ENCODE results near the gene AFG1L. TPM values are rescaled to one million over a fixed set of nuclear protein-coding genes. Genes with fewer than 3 reads are reported as not detected.
"Not testable (repeated sequence)": the region's sequence is repeated elsewhere in the genome, so short reads cannot be mapped to it uniquely, and the experiment has no call there.

Gene AFG1L
- total RNA-seq = 1 to 10 TPM; 4.1 to 9.2 (median 7.2) TPM
- 1 to 10 TPM; 3.5 to 5.4 TPM for polyA plus RNA-seq
- 5.7 reads per million, percentile 26 among the genes with 10 or more reads in this experiment for total RNA-seq

GRCh38 chr6:108294727-108295625 is at the start of gene AFG1L:
AFG1L (plus strand) TSS chr6:108295054; CDS start chr6:108295080, 26 bp downstream.
- Mint-ChIP-seq H3K27me3 (peaks cover 0 to 3% (median 0%) of the 10 kb centered on the region in 5 donors), H3K27ac (peak within 1 kb of the TSS; percentile 95 to 100 (median 99)), H3K4me1 (peaks cover 11 to 37% (median 26%) of the 10 kb centered on the region in 7 donors), H3K36me3 (peaks cover 0 to 7% (median 3%) of the 10 kb centered on the region in 5 donors), H3K9me3 (no peaks in the 10 kb centered on the region), H3K4me3 (peak within 1 kb of the TSS; percentile 93 to 99 (median 98))
- Histone ChIP-seq H3K4me1 (ENCODE audit: control insufficient read depth in 2 of 2, insufficient read depth in 2 of 2, low read length in 2 of 2) (peaks cover 10 to 13% of the 10 kb centered on the region in 2 donors), H3K9me3 (ENCODE audit: control insufficient read depth in 2 of 3, low read length in 3 of 3) (no peaks in the 10 kb centered on the region), H3K4me3 (ENCODE audit: low read length) (peak within 1 kb of the TSS; percentile 99), H3K36me3 (ENCODE audit: control insufficient read depth in 2 of 3, insufficient read depth in 3 of 3, low read length in 3 of 3) (peaks cover 0 to 7% (median 0%) of the 10 kb centered on the region in 3 experiments), H3K27me3 (ENCODE audit: control insufficient read depth in 2 of 2, insufficient read depth in 2 of 2, low read length in 2 of 2) (no peaks in the 10 kb centered on the region), H3K27ac (ENCODE audit: low read depth, low read length) (peak within 1 kb of the TSS; percentile 88)
- CTCF ChIA-PET = interaction anchor here (1.0 to 1.6 kb wide), 2 partner anchors 39 to 41 kb away, joined by 3 read pairs; no protein-coding TSS in a partner anchor
- ATAC-seq (peak; percentile 96), DNase-seq (peak; percentile 81 to 90 (median 88))
- POLR2A ChIA-PET = interaction anchor here (0.7 to 4.0 kb wide), 9 partner anchors 14 to 798 kb away, joined by 3 to 41 read pairs (median 3); partner anchors contain the start of genes SCML4 and SNX3
- intact Hi-C loops (cut with micrococcal nuclease) = loop anchor here (1.0 to 10.0 kb wide), 17 partner anchors 34 to 1880 kb away; partner anchors contain the start of genes OSTM1 (in 2 of the 2), SNX3 (in 2 of the 2), AK9 (in 1 of the 2) and ARMC2 (in 1 of the 2)

- H3K27ac ChIP-seq (ENCODE audit: low read depth, low read length); intact Hi-C loops (cut with micrococcal nuclease); H3K4me3 ChIP-seq (ENCODE audit: low read length); H3K27me3 Mint-ChIP-seq; DNase-seq; H3K4me1 ChIP-seq (ENCODE audit: control insufficient read depth in 2 of 2, insufficient read depth in 2 of 2, low read length in 2 of 2); ATAC-seq; CTCF ChIA-PET; H3K27me3 ChIP-seq (ENCODE audit: control insufficient read depth in 2 of 2, insufficient read depth in 2 of 2, low read length in 2 of 2); H3K4me3 Mint-ChIP-seq; H3K36me3 ChIP-seq (ENCODE audit: control insufficient read depth in 2 of 3, insufficient read depth in 3 of 3, low read length in 3 of 3); H3K27ac Mint-ChIP-seq; H3K9me3 ChIP-seq (ENCODE audit: control insufficient read depth in 2 of 3, low read length in 3 of 3): not testable (repeated sequence)
- H3K4me1 Mint-ChIP-seq = peaks cover 4 to 48% (median 42%) of the 10 kb centered on the region in 7 donors
- peaks cover 0 to 18% (median 5%) of the 10 kb centered on the region in 11 donors for H3K9me3 Mint-ChIP-seq
- H3K36me3 Mint-ChIP-seq = peaks cover 11 to 64% (median 56%) of the 10 kb centered on the region in 5 donors
- POLR2A ChIA-PET = interaction anchor here (0.6 kb wide), 1 partner anchor 16 kb away, joined by 3 read pairs; the partner anchor contains the start of gene SNX3
Measured at GRCh38 chr6:108245095-108245494, 49.8 kb upstream of the AFG1L start.

GRCh38 chr6:108247965-108248536 is 46.8 kb upstream of the AFG1L start:
- Histone ChIP-seq H3K9me3 (ENCODE audit: control insufficient read depth in 2 of 3, low read length in 3 of 3) (no peaks in the 10 kb centered on the region), H3K4me3 (ENCODE audit: low read length) (no peak overlapping the region), H3K4me1 (ENCODE audit: control insufficient read depth in 2 of 2, insufficient read depth in 2 of 2, low read length in 2 of 2) (peaks cover 0 to 4% of the 10 kb centered on the region in 2 donors), H3K27ac (ENCODE audit: low read depth, low read length) (no peak overlapping the region), H3K27me3 (ENCODE audit: control insufficient read depth in 2 of 2, insufficient read depth in 2 of 2, low read length in 2 of 2) (no peaks in the 10 kb centered on the region), H3K36me3 (ENCODE audit: control insufficient read depth in 2 of 3, insufficient read depth in 3 of 3, low read length in 3 of 3) (peaks cover 0 to 7% (median 0%) of the 10 kb centered on the region in 3 experiments)
- no peak for DNase-seq
- Mint-ChIP-seq H3K4me3 (no peak overlapping the region), H3K36me3 (peaks cover 4 to 57% (median 45%) of the 10 kb centered on the region in 5 donors), H3K4me1 (peaks cover 20 to 59% (median 55%) of the 10 kb centered on the region in 7 donors), H3K9me3 (peaks cover 0 to 9% (median 4%) of the 10 kb centered on the region in 11 donors), H3K27ac (peak overlapping the region in 1 of 9 donors; percentile 2), H3K27me3 (no peaks in the 10 kb centered on the region)
- CTCF ChIA-PET = no interaction called here
- intact Hi-C loops (cut with micrococcal nuclease) = no loop called here
- no peak for ATAC-seq
- POLR2A ChIA-PET = interaction anchor here (1.8 kb wide), 1 partner anchor 13 kb away, joined by 7 read pairs; the partner anchor contains the start of gene SNX3

- intact Hi-C loops (cut with micrococcal nuclease) = loop anchor here (1.0 to 10.0 kb wide), 2 partner anchors 244 to 276 kb away; no protein-coding TSS in a partner anchor
- no peaks in the 10 kb centered on the region for H3K27me3 ChIP-seq (ENCODE audit: control insufficient read depth in 2 of 2, insufficient read depth in 2 of 2, low read length in 2 of 2)
- peaks cover 0 to 4% of the 10 kb centered on the region in 2 donors for H3K4me1 ChIP-seq (ENCODE audit: control insufficient read depth in 2 of 2, insufficient read depth in 2 of 2, low read length in 2 of 2)
- Mint-ChIP-seq H3K27ac (peak overlapping the region in 2 of 9 donors; percentile 31 to 65), H3K4me1 (peaks cover 36 to 75% (median 68%) of the 10 kb centered on the region in 7 donors), H3K36me3 (peaks cover 4 to 56% (median 36%) of the 10 kb centered on the region in 5 donors), H3K9me3 (peaks cover 0 to 6% (median 1%) of the 10 kb centered on the region in 11 donors), H3K27me3 (no peaks in the 10 kb centered on the region), H3K4me3 (peak overlapping the region in 4 of 10 donors; percentile 17 to 51 (median 30))
- H3K36me3 ChIP-seq (ENCODE audit: control insufficient read depth in 2 of 3, insufficient read depth in 3 of 3, low read length in 3 of 3) = no peaks in the 10 kb centered on the region
- DNase-seq (no peak), ATAC-seq (no peak)
- no peak overlapping the region for H3K4me3 ChIP-seq (ENCODE audit: low read length)
- POLR2A ChIA-PET = interaction anchor here (1.8 kb wide), 1 partner anchor 10 kb away, joined by 11 read pairs; the partner anchor contains the start of gene SNX3
- CTCF ChIA-PET = no interaction called here
- no peaks in the 10 kb centered on the region for H3K9me3 ChIP-seq (ENCODE audit: control insufficient read depth in 2 of 3, low read length in 3 of 3)
- H3K27ac ChIP-seq (ENCODE audit: low read depth, low read length) = no peak overlapping the region
Measured at GRCh38 chr6:108250240-108250866, 44.5 kb upstream of the AFG1L start.

- peaks cover 38 to 81% (median 67%) of the 10 kb centered on the region in 7 donors for H3K4me1 Mint-ChIP-seq
- CTCF ChIA-PET = no interaction called here
Measured at GRCh38 chr6:108251252-108251651, 43.6 kb upstream of the AFG1L start.

More at GRCh38 chr6:108251252-108251651, 43.6 kb upstream of the AFG1L start:
- peaks cover 0 to 4% of the 10 kb centered on the region in 2 donors for H3K4me1 ChIP-seq (ENCODE audit: control insufficient read depth in 2 of 2, insufficient read depth in 2 of 2, low read length in 2 of 2)
- peak overlapping the region in 1 of 9 donors; percentile 32 for H3K27ac Mint-ChIP-seq
- POLR2A ChIA-PET = interaction anchor here (0.6 to 1.8 kb wide), 2 partner anchors 9 to 488 kb away, joined by 3 to 11 read pairs; partner anchors contain the start of gene SNX3
- H3K36me3 Mint-ChIP-seq = peaks cover 4 to 49% (median 29%) of the 10 kb centered on the region in 5 donors
- no peak for DNase-seq
- no peak for ATAC-seq
- no peaks in the 10 kb centered on the region for H3K9me3 ChIP-seq (ENCODE audit: control insufficient read depth in 2 of 3, low read length in 3 of 3)
- H3K27ac ChIP-seq (ENCODE audit: low read depth, low read length) = no peak overlapping the region
- no peaks in the 10 kb centered on the region for H3K36me3 ChIP-seq (ENCODE audit: control insufficient read depth in 2 of 3, insufficient read depth in 3 of 3, low read length in 3 of 3)
- H3K9me3 Mint-ChIP-seq = peaks cover 0 to 2% (median 0%) of the 10 kb centered on the region in 11 donors
- H3K4me3 ChIP-seq (ENCODE audit: low read length) = no peak overlapping the region
- no peaks in the 10 kb centered on the region for H3K27me3 Mint-ChIP-seq
- H3K4me3 Mint-ChIP-seq = peak overlapping the region in 3 of 10 donors; percentile 23 to 51 (median 50)
- intact Hi-C loops (cut with micrococcal nuclease) = loop anchor here in 1 of 2 donors (10.0 kb wide), 1 partner anchor 244 kb away; no protein-coding TSS in a partner anchor
- no peaks in the 10 kb centered on the region for H3K27me3 ChIP-seq (ENCODE audit: control insufficient read depth in 2 of 2, insufficient read depth in 2 of 2, low read length in 2 of 2)

Measured in naive thymus-derived CD4-positive, alpha-beta T cell (primary cell).